Activated CD4-positive, alpha-beta T cell treated with anti-CD3 and anti-CD28 coated beads, Interleukin-2, amount 50 U/mL, for 1 hour (primary cell): ENCODE results near the gene YPEL1.
"Not testable (repeated sequence)": the region's sequence is repeated elsewhere in the genome, so short reads cannot be mapped to it uniquely, and the experiment has no call there.

Experiments used
- DNase-seq: peaks from one replicate; pipeline ENCODE4 v3.0.0-alpha.2; 2020

The YPEL1 gene

DNA sequence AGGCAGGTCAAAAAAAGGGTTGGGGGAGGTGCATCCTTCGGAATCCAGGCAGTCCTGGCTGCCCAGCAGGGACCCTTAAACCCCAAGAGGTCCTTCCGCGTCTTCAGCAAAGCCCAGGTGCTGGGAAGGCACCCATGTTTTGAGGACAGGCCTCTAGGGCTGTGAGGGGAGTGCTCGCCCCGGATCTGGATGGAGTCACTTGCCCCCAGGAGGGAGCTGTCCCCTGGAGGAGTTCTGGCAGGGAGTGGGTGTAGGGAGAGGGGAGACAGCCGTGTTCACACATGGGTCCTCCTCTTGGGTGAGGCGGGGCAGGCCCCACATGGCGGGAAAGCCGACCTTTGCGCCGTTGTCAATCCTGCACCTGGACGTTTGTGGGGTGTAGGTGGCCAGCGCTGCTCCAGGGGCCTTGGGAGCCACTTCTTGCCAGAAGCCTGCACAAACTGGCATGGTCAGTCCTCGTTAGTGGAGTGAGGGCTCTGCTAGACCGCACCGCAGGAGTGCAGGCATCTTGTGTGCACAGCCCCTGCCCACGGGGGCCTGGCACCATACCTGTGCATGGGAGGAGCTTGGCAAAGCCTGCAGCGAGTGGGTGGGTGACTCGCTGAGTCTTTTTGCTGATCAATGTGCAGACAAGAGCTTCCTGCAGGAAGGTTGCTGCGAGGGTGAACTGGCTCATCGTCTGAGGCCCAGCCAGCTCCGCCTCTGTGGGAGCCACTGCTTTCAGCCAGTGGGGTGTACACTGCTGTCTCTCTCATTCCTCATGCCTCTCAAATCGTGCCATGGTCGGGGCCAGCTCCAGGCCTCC lies 53.8 kb downstream of the YPEL1 start:
- DNase-seq = no peak

DNA sequence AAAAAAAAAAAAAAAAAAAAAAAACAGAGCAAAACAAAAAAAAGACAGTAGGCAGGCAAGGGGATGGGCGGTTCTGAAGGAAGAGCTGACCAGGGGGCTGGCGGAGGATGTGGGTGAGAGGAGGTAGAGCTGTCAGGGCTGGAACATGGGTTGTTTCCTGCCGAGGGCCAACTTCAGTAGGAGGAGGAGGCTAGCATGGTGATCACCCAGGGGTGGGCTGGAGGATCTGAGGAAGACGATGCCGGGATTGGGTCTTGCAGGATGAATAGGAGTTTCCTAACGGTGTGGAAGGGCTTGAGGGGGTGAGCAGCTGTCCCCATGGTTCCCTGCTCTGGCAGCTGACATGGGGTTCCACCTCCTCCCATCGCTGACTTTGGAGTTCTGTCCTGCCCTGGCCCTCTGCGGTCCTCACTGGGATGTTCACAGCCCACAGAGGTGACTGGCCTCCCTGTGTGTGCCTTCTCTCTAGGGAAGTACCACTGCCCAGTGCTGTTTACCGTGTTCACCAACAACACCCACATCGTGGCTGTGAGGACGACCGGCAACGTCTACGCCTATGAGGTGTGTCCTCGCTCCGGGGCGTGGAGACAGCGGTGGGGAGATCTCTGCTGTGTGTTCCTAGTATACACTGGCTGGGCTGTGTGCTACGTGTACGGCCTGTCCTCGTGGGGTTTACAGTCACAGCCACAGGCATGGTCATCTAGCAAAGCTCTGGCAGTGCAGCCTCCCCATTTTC lies 54.6 kb downstream of the YPEL1 start:
- no peak for DNase-seq

DNA sequence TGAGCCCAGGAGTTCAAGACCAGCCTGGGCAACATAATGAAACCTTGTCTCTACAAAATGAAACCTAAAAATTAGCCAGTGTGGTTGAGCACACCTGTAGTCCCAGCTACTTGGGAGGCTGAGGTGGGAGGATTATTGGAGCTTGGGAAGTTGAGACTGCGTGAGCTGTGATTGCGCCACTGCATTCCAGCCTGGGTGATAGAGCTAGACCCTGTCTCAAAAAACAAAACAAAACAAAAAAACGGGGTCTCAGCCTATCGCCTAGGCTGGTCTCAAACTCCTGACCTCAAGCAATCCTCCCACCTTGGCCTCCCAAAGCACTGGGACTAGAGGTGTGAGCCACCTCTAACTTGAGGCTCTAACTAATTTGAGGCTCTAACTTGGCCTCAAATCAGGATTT lies 56.2 kb downstream of the YPEL1 start:
- no peak for DNase-seq

DNA sequence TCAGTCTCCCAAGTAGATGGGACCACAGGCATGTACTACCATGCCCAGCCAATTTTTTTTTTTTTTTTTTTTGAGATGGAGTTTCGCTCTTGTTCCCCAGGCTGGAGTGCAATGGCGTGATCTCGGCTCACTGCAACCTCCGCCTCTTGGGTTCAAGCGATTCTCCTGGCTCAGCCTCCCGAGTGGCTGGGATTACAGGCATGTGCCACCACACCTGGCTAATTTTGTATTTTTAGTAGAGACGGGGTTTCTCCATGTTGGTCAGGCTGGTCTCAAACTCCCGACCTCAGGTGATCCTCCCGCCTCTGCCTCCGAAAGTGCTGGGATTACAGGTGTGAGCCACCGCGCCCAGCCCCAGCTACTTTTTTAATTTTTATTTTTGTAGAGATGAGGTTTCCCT lies 56.8 kb downstream of the YPEL1 start:
- DNase-seq = not testable (repeated sequence)

DNA sequence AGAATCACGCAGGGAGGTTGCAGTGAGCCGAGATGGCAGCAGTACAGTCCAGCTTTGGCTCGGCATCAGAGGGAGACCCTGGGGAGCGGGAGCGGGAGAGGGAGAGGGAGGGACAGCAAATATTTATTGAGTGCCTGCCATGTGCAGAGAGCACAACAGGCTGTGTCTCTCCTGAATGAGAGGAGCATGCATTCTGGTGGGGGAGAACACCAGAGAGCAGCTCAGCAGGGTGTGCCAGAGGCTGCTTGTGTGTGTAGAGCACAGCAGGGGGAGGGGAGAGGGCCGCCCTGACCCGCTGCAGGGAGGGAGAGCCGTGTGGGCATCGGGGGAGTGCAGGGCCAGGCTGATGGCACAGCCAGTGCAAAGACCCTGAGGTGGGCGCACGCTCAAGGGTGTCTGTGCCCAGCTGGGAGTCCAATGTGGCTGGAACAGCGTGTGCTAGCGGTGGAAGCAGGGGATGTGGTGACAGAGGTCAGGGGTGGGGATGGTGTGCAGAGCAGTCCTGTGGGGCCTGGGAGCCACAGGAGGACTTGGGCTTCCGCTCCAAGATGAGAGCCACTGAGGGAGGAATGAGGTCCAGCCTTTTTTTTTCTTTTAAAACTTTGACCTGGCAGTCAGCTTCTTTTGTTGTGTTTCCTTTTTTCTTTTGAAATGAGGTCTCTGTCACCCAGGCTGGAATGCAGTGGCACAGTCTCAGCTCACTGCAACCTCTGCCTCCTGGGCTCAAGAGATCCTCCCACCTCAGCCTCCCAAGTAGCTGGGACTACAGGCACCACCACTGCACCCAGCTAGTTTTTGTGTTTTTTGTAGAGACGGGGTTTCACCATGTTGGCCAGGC lies 57.8 kb downstream of the YPEL1 start:
- DNase-seq = no peak

DNA sequence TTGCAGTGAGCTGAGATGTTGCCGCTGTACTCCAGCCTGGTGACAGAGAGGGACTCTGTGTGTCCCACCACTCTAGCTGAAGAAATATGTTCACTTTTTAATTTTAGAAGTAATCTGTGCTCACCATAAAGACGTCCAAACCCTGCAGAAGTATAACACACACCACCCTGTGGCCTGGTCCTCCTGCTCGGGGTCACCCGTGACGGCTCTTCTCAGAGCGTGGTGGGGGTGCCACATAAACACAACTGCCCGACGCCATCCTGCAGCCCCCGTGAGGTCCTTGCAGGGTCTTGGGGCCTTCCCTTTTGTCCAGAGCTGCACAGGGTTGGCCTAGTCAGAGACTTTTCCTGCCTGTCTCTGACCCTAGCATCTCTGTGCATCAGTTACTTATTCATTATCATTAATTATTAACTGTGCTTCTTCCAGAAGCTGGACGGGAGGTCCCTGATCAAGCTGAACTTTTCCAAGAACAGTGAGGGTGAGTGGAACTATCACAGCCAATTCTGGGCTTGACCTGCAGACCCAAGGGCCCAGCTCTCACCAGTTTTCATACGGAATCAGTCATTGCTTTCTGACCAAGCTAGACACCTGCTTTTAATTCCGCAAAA lies 60.9 kb downstream of the YPEL1 start:
- no peak for DNase-seq

DNA sequence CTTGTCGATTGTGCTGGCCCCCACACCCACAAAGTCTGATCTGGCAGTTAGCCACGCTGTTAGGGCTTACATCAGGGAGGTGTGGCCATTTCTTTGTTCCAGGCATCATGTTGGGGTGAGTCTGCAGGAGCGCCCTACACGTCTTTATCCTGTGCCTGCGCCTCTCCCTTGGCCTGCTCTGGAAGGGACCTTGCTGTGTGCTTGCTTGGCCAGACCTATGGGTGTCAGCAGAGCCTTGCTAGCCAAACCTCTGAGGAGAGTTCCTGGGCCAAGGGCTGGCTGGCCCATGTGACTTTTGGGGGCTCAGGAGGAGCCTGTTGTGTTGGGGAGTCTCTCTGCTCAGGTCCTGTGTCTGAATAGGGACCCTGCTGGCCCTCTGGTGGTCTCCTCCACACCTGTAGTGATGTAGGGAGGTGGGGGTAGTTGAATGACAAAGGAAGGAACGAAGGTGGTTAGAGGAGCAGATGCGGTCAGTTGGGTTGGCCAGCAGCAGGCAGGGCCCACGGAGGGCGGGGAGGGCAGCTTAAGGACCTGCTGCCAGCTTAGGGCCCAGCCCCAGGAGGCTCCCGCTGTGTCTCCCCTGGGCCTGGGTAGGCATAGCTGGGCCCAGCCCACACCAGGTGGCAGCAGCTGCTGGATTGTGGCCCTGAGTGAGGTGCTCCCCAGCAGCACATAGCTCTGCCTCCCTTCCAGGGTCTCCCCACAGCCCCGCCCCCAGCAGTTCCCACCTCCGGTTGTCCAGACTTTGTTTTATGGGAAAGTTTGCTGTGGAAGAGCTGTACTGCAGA lies 61.9 kb downstream of the YPEL1 start:
- DNase-seq = no peak

DNA sequence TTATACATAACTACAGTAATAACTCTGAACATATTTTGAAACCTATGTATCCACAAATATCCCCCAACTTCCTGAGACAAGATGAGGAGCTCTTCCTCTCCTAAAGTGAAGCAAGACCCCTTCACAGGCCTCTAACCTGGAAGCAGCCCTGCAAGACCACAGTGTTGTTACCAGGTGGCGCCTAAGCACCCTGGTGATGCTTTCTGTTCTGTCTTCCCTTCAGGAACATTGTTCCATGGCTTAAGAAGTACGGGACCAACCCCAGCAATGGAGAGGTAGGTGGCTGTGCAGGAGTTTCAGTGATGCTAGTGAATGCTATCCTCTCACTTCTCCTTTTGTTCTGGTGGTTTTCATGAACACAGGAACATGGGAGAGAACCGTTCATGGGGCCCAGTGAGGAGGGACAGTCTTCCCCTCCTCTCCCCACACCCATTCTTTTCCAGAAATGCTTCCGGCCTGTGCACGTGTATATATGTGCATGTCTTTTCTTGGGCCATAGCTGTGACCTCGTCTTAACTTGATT lies 63.4 kb downstream of the YPEL1 start:
- DNase-seq = no peak

DNA sequence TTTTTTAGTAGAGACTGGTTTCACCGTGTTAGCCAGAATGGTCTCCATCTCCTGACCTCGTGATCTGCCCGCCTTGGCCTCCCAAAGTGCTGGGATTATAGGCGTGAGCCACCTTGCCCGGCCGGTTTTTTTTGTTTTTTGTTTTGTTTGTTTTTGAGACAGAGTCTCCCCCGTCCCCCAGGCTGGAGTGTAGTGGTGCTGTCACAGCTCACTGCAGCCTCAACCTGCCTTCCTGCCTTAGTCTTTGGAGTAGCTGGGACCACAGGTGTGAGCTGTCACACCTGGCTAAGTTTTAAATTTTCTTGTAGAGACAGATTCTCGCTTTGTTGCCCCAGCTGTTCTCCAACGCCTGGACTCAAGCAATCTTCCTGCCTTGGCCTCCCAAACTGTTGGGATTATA lies 66.6 kb downstream of the YPEL1 start:
- DNase-seq = no peak

DNA sequence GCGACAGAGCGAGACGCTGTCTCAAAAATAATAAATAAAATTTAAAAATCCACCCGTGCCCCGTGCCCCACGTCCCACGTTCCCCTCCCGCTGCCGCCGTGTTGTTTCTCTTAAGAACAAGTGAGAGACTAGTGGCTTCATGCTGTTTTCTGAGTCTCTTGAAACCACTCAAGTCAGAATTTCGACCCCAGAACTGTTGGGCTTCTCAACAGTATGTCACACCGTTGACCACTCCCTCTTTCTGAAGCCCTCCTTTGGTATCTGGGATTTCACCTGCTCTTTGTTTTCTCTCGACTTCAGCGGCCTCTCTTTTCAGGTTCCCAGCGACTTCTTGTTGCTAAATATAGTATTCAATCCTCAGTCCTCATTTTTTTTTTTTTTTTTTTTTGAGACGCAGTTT lies 68.8 kb downstream of the YPEL1 start:
- DNase-seq = no peak

DNA sequence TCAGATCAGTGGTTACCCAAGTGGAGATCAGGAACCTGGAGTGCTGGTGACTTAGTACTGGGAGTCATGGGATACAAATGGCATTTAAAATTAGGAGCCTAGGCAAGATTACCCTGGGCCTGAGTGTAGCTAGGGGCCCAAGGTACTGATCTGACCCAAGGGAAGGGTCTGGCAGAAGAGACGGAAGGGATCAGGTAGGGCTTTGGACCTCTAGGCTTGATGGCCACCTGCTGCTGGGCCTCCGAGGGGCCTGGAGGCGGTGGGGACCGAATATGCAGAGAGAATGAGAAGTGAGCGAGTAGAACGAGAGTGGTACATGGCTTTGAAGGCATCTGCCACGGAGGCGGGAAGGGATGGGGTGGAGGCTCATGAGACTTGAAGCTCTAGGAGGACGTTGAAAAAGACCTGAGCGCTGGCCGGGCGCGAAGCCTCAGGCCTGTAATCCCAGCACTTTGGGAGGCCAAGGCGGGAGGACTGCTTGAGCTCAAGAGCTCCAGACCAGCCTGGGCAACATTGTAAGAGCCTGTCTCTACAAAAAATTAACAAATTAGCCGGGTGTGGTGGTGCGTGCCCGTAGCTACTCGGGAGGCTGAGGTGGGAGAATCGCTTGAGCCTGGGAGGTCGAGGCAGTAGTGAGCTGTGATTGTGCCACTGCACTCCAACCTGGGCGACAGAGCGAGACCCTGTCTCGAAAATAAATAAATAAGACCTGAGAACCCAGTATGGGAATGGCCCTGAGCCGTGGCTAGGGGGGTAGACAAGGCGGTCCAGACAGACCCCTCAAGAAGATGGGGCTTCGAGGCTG lies 70.3 kb downstream of the YPEL1 start:
- DNase-seq = no peak

DNA sequence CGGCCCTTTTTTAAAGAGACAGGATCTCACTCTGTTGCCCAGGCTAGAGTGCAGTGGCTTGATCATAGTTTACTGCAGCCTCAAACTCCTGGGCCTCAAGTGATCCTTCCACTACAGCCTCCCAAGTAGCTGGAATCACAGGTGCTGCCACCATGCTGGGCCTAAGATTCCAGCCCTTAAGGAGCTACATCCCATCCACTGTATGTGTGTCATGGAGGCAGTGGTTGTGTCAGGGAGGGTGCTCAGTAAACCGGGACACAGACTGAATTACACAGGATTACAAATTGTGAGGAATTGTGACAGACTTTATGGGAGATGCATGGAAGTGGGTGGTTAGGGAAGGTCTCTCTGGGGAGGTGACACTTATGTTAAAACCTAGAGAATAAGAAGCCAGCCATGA lies 71.9 kb downstream of the YPEL1 start:
- DNase-seq = no peak

DNA sequence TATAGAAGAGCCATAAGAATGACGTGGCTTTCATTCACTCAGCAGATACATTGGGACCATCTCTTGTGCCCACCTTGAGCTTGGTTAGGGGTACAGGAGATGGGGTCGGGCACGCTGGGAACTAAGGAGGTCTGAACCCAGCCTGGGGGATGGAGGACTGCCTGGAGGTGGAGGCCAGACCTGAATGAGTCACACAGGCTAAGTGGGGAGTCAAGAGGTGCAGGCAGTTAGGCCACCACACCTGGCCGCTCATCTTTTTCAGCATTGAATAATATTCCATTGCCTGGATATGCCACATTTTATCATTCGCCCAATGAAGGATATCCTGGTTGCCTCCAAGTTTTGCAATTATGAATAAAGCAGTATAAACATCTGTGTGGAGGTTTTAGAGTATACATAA lies 73.6 kb downstream of the YPEL1 start:
- DNase-seq = no peak

DNA sequence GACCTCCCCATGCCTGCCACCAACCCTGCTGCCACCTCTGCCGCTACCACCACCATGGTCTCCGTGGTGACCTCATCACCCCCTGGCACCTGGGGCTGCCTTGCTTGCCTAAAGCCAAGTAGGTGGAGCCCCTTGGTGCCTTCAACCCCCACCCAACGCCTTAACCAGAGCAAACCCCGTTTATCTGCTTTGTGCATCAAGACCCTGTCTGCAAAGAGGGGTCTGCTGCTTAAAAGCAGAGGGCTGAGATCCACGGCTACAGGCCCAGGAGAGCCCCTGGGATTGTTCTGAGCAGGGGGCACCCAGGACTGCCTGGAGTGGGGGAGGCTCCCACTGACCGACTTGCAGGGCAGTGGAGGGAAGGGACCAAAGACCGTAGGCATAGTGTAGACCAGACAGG lies 74.7 kb downstream of the YPEL1 start:
- no peak for DNase-seq

DNA sequence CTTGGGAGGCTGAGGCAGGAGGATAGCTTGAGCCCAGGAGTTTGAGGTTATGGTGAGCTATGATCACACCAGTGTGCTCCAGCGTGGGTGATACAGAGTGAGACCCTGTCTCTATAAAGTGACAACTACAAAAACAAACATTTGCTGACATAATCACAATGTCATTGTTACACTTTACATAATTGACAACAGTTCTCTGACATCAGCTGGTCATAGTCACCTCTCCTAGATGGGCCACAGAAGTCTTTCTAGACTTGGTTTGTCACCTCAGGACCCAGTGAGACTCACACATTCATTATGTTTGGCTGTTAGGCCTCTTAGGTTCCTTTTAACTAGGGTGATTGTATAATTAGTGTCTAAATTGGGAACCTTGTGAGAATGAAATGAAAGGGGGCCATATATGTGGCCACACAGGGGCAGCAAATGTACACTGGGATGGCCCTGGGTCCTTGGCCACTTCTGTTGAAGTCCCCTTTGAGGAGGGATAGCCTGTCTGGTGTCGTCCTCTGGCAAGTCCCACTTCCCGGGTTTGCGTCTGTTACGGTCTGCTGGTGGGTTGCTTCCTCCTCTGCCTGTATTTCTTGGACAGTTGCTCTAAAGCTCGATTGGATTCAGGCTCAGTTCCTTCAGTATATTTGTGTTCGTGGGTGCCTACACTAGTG lies 75.6 kb downstream of the YPEL1 start:
- no peak for DNase-seq

DNA sequence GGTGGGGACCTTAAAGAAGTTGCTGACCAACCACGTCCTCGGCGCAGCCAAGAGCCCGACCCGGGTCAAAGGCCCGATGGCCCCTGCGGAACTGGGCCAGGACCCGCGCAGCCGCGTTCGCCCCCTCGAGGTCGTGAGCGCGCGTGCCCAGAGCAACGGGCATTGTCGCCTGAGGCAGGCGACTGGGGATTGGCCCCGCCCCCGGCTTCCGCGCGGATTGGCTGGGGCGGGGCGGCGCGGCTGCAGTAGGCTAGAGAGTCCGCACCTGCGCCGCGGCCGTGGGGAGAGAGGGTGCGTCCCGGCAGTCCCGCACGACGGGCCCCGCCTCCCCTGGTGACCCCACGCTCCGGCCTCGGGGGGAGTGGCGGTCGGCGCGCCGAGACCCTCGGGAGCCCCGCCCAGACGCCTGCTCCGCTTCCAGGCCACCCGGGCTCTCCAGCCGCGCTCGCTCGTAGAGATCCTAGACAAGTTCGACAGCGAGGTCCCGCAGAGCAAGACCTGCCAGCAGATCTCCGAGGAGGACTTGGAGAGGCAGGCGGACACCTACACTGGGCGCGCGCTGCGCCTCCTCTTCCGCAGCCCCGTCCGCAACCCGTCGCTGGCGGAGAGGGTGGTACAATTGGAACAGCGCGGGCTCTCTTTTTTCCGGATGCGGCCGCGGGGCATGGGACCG lies 78.1 kb downstream of the YPEL1 start:
- DNase-seq = peak; percentile 73

DNA sequence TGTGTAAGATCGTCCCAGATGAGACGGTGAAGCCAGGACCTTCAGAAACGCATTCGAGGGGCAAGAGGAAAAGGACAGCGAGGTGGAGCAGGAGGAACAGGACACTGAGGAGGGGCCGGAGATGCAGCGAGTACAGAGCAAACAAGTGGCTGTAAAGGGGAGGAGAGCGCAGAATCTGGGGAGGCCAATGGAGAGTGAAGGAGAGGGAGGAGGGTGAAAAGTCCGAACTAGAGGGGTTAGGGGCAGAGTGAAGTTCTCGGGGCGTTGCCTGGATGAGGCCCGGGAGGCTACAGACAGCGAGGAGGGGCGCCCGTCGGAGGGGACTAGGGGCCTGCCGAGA lies 78.6 kb downstream of the YPEL1 start:
- no peak for DNase-seq

DNA sequence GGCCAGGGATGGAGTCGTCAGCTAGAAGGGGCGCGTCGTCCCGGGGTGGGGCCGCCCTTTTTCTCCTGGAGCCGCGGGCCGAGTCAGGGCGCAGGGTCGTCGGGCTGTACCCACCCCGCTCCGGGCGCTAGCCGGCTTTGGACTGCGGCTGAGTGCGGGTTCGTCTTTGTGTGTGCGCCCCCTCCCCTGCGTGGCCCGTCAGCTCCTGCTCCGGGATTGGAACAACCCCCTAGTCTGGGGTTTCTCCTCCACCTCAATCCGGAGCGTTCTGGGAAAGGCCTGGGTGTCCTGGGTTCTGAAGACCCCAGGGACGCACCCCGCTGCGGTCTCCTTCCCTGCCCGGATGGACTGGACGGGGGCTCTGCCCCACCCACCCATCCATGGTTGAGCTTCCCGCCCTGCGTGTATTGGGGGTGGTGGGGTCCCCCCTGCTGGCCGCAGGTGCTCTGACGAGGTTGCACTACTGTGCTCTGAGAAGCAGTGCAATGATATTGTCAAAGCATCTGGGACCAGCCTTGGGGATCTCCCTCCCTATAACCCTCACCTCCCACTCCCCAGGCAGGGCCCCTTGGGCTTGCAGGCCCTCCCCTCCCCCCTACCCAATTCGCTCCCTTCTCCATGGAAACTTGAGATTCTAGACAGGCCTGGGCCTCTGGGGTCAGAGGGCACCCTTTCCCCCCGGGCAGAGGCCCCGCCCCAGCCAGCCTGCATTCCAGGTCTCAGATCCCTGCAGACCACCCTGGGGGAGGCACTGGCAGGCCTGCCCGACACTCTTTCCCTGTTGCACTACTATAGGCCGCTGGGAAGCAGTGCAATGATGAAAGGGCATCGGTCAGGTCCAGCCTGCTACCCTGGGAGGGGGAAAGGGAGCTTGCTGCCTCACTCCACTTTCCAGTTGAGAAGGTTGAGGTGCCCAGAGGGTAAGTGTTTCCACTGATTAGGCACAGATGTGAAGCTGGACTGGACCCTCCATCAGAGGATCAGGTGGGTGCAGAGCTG lies 82.7 kb downstream of the YPEL1 start:
- DNase-seq = no peak

DNA sequence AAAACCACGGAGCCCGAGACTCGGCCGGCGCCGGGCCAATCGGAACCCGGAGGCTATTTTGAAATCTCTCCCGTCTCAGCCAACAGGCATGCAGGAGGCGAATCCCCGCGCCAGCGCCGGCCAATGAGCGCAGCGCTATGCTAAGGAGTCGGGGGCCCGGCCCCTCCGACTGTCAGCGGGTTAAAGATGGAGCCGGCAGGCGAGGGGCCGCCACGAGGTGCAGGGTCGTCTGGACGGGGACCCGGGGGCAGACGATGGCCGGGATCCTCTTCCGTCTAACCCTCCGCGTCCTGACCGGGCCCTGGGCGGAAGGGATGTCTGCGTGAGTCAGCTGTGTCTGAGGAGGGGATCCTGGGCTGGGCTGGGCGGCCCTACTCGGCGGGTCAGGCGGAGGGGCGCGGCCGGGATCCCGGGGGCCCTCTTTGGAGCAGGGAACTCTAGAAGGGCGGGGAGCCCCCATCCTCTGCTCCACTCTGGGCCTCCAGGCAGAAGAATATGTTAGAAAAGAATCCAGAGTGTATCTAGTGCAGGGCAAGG lies 83.5 kb downstream of the YPEL1 start:
- DNase-seq = peak; percentile 74
